Calu3 (cell line): ENCODE results near the gene OOSP4A. TPM values are rescaled to one million over a fixed set of nuclear protein-coding genes. Genes with fewer than 3 reads are reported as not detected.

ENCODE experiments used
- Bru-seq: library from RNA; stranded (reverse); fragments of 400-500 nt; gene quantifications from one replicate; lab custom pipeline; 2021; lab: Mats Ljungman, UMichigan
- BruChase-seq, 2 experiments: library from RNA; stranded (reverse); fragments of 400-500 nt; gene quantifications; one replicate each; lab custom pipeline; 2021; lab: Mats Ljungman, UMichigan
- BruUV-seq: library from RNA; stranded (reverse); fragments of 400-500 nt; replicated peaks from 2 replicates; lab custom pipeline; 2021; lab: Mats Ljungman, UMichigan
- CTCF ChIA-PET: fragments of 300-600 bp; sonication (Branson Sonifier 250); formaldehyde crosslinking; loops from one replicate; lab custom pipeline; 2022; ENCODE audit warnings: antibody characterized with exemption; lab: Charles Lee
- DNase-seq: peaks from one replicate; pipeline ENCODE4 v3.0.0; 2022
- H3K27ac Mint-ChIP-seq: one replicate; pipeline ENCODE4 v1.8.0; 2022; ENCODE audit warnings: mixed read lengths; ENCODE audit not compliant: unreplicated experiment
- H3K27me3 Mint-ChIP-seq: one replicate; pipeline ENCODE4 v1.8.0; 2022; ENCODE audit warnings: mixed read lengths; ENCODE audit not compliant: unreplicated experiment
- H3K36me3 Mint-ChIP-seq: one replicate; pipeline ENCODE4 v1.8.0; 2022; ENCODE audit warnings: mild to moderate bottlenecking, moderate library complexity, mixed read lengths; ENCODE audit not compliant: insufficient read depth, unreplicated experiment
- H3K4me1 Mint-ChIP-seq: one replicate; pipeline ENCODE4 v1.8.0; 2022; ENCODE audit warnings: mild to moderate bottlenecking, low read depth, mixed read lengths; ENCODE audit not compliant: unreplicated experiment
- H3K4me3 Mint-ChIP-seq: one replicate; pipeline ENCODE4 v1.8.0; 2022; ENCODE audit warnings: mild to moderate bottlenecking, low read depth, moderate library complexity, mixed read lengths; ENCODE audit not compliant: unreplicated experiment
- H3K9me3 Mint-ChIP-seq: one replicate; pipeline ENCODE4 v1.8.0; 2022; ENCODE audit warnings: low read depth, mixed read lengths; ENCODE audit not compliant: unreplicated experiment
- CTCF ChIP-seq: fragments of 200-600 bp; IDR thresholded peaks from one replicate; pipeline ENCODE4 v1.8.0; 2022; ENCODE audit warnings: antibody characterized with exemption; ENCODE audit not compliant: unreplicated experiment
- intact Hi-C: fragments of 100-400 bp; cut with micrococcal nuclease; formaldehyde crosslinking; loops from one replicate; pipeline ENCODE4 v1.10.0; 2022; ENCODE audit not compliant: unreplicated experiment
- long read RNA-seq: library from polyadenylated mRNA; stranded (forward); transcript quantifications from one replicate; pipeline ENCODE4 v2.0.0, GENCODE V29; 2022
- total RNA-seq: library from RNA; stranded (reverse); gene quantifications from 2 replicates; pipeline ENCODE4 v1.2.3, GENCODE V29; 2022

Gene OOSP4A
- total RNA-seq (not detected in 2 replicates), Bru-seq, nascent RNA (not detected), BruChase-seq, experiment 1, labeled RNA remaining after a 6-hour chase (not detected), BruChase-seq, experiment 2, labeled RNA remaining after a 2-hour chase (not detected)
- long read RNA-seq = 0 reads

- no peaks in the 10 kb centered on the region for H3K27me3 Mint-ChIP-seq
- CTCF ChIA-PET = interaction anchor here (1.2 kb wide), 1 partner anchor 10 kb away, joined by 4 read pairs; no protein-coding TSS in a partner anchor
- no peak for DNase-seq
- H3K9me3 Mint-ChIP-seq = no peaks in the 10 kb centered on the region
- no TSS peak for BruUV-seq
- H3K27ac Mint-ChIP-seq = no peak within 1 kb of the TSS
- intact Hi-C loops = loop anchor here (5.0 kb wide), 2 partner anchors 96 to 164 kb away; partner anchors contain the start of gene TCN1
- no peak within 1 kb of the TSS for H3K4me3 Mint-ChIP-seq
- peaks cover 9% of the 10 kb centered on the region for H3K4me1 Mint-ChIP-seq
- no peaks in the 10 kb centered on the region for H3K36me3 Mint-ChIP-seq
- no peak for TF ChIP-seq CTCF
These were observed at the start of gene OOSP4A for GRCh38 chr11:59963733-59964132. Gene OOSP4A (plus strand): TSS chr11:59964033. CDS start chr11:59964033, 0 bp downstream.

GRCh38 chr11:59918480-59918879 lies 45.4 kb upstream of the OOSP4A start:
- H3K4me1 Mint-ChIP-seq = peaks cover 24% of the 10 kb centered on the region
- H3K4me3 Mint-ChIP-seq = no peak overlapping the region
- intact Hi-C loops = loop anchor here (5.0 to 10.0 kb wide), 2 partner anchors 41 to 164 kb away; partner anchors contain the start of genes OOSP3 and STX3
- no peak for TF ChIP-seq CTCF
- BruUV-seq = no TSS peak
- DNase-seq = no peak
- CTCF ChIA-PET = interaction anchor here (0.9 to 2.0 kb wide), 12 partner anchors 8 to 333 kb away, joined by 3 to 17 read pairs (median 6); partner anchors contain the start of genes MRPL16, STX3 and TCN1
- peaks cover 11% of the 10 kb centered on the region for H3K9me3 Mint-ChIP-seq
- H3K36me3 Mint-ChIP-seq = no peaks in the 10 kb centered on the region
- peak overlapping the region; percentile 23 for H3K27ac Mint-ChIP-seq
- H3K27me3 Mint-ChIP-seq = no peaks in the 10 kb centered on the region

GRCh38 chr11:59918987-59919589 lies 44.7 kb upstream of the OOSP4A start:
- TF ChIP-seq CTCF = peak; percentile 59
- H3K27me3 Mint-ChIP-seq = no peaks in the 10 kb centered on the region
- peak overlapping the region; percentile 23 for H3K27ac Mint-ChIP-seq
- no TSS peak for BruUV-seq
- no peak overlapping the region for H3K4me3 Mint-ChIP-seq
- CTCF ChIA-PET = interaction anchor here (0.8 to 2.0 kb wide), 13 partner anchors 9 to 332 kb away, joined by 3 to 17 read pairs (median 5); partner anchors contain the start of genes MRPL16, PATL1, STX3 and TCN1
- peak; percentile 59 for DNase-seq
- intact Hi-C loops = loop anchor here (1.0 to 10.0 kb wide), 4 partner anchors 42 to 211 kb away; partner anchors contain the start of genes OOSP3 and STX3
- peaks cover 14% of the 10 kb centered on the region for H3K9me3 Mint-ChIP-seq
- H3K36me3 Mint-ChIP-seq = no peaks in the 10 kb centered on the region
- H3K4me1 Mint-ChIP-seq = peaks cover 24% of the 10 kb centered on the region

- no peak for TF ChIP-seq CTCF
- no peak overlapping the region for H3K27ac Mint-ChIP-seq
- CTCF ChIA-PET = no interaction called here
- no peaks in the 10 kb centered on the region for H3K36me3 Mint-ChIP-seq
- no peaks in the 10 kb centered on the region for H3K27me3 Mint-ChIP-seq
- peaks cover 16% of the 10 kb centered on the region for H3K4me1 Mint-ChIP-seq
- no peak for DNase-seq
- BruUV-seq = no TSS peak
- H3K4me3 Mint-ChIP-seq = no peak overlapping the region
- H3K9me3 Mint-ChIP-seq = peaks cover 20% of the 10 kb centered on the region
- intact Hi-C loops = no loop called here
These were observed 40.0 kb upstream of the OOSP4A start for GRCh38 chr11:59923813-59924212.
